Left ventricle myocardium superior (tissue), 1 donor: Measurements from ENCODE around the gene STOML2. TPM values are rescaled to one million over a fixed set of nuclear protein-coding genes. Genes with fewer than 3 reads are reported as not detected.

Source experiments
- ATAC-seq: fragments of 200-7000 bp; cut with Tn5 transposase; one replicate; pipeline ENCODE4 v1.9.1; 2020; ENCODE audit warnings: mild to moderate bottlenecking, moderate library complexity
- DNase-seq: peaks from one replicate; pipeline ENCODE4 v3.0.0-alpha.2; 2020
- intact Hi-C: fragments of 100-400 bp; cut with micrococcal nuclease; formaldehyde crosslinking; loops from one replicate; pipeline ENCODE4 v1.11.0; 2022
- total RNA-seq: library from RNA; stranded (reverse); fragmentation: NEBNext Ultra II Directional; extraction: Animal tissue kit (Norgen Biotek cat#: 25700); gene quantifications from one replicate; pipeline ENCODE4 v1.2.1, GENCODE V29; 2021
- donor health status: DM: no; HTN: yes; CAD: no; lungs with severe emphysema.

STOML2 gene
- total RNA-seq, 1 donor from 2014 or later: 150 TPM

GRCh38 chr9:35076848-35077247, 26.1 kb downstream of the STOML2 start:
- DNase-seq (no peak), ATAC-seq (no peak)
- intact Hi-C loops: no loop called here

DNA sequence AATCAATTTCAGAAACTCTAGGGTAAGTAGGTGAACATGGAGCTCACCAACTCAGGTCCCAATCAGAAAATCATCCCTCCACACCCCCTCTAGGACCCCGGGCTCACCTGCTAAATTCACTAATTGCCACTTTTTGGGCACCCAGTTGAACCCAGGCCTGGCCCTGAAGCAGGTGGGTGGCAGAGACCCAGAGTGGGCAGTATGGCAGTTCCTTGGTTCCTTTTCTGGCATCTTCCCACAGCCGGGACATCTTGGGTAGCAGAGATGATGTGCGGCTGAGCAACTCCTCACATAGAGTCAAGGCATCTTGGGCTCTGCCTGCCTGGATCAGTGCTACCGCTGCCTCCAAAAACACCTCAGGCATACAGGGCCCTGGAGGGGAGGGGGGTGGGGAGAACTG, 27.6 kb downstream of the STOML2 start:
- intact Hi-C loops: no loop called here
- ATAC-seq (no peak), DNase-seq (no peak)

DNA sequence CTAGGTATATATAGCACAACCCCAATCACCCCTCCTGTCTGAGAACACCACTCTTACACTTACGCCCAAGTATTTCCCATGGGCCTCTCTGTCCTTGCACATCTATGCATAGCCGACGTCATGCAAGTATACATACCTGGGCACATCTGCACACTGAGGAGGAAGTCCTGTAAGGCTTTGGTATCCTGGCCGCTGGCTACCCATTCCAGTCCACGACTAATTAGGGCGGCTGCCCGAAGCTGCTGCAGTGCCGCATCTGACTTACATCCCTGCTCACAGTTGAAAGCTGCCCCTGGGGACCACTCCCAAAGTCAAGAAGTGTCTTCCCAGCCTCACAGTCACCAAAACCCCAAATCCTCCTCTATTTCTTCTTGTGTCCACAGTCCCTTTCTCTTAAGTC, 28.1 kb downstream of the STOML2 start:
- intact Hi-C loops: no loop called here

DNA sequence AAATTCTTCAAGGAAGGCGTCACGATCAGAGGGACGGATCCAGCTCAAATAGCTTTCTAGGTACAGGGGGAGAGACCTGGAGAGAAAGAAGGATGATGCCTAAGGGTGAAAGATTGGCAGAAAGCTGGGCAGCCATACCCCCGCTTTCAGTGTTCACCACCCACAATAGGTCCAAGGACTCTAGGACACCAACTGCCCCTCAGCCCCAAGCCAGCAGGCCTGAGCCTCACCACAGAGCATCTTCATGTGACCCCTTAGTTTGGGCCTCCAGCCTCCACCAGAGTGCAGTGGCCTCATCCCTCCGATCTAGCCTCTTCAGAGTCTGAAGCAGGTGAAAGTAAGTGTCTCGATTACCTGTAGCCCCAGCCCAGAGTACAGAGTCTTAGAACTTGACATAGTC, 28.8 kb downstream of the STOML2 start:
- no peak for ATAC-seq
- intact Hi-C loops: no loop called here

More for the DNA sequence above, 28.1 kb downstream of the STOML2 start:
- DNase-seq (no peak), ATAC-seq (no peak)

GRCh38 chr9:35073279-35073612, 29.7 kb downstream of the STOML2 start:
- DNase-seq: no peak
- intact Hi-C loops: no loop called here
- ATAC-seq: no peak

More for the DNA sequence above, 28.8 kb downstream of the STOML2 start:
- DNase-seq: no peak

DNA sequence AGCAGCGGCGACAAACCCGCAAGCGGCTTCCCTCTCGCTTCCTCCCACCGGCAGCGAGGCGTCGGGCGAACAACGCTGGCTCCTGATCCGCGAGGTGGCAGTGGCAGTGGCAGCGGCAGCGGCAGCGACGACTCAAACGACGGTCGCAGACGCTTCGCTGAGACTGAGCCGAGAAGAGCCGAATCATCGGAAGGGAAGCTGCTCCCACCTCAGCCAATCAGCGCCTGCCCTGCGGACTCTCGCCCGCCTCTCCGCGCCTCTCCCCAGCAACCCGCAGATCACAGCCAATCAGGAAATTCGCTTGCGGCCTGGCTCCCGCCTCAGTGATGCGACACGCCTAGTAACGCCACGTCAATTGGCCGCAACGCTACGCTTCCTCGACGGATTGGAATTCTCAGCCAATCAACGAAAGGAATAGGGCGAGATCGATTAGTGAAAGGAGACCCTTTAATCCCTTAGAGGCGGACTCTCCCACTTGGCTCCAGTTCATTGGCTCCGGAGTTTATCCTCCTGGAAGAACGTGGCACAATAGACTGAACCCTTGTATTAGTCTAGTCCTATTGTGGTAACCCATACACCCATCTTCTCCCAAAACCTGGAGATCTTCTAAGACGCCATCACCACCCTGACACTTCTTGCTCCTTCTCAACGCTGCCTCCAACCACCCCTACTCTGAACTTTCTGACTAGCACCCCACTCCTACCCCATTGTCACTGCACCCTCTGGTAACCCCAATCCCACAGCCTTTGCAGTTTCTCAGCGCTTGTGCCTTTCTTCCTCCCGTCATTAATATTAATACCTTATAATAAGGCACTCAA, 30.3 kb downstream of the STOML2 start, which contains the start of gene VCP:
VCP (minus strand) TSS at position 165 of the 818 bp plus-strand sequence. CDS start 272 bp downstream, outside the sequence.
- intact Hi-C loops: no loop called here

GRCh38 chr9:35071814-35072460, 31.0 kb downstream of the STOML2 start:
- intact Hi-C loops: no loop called here
- DNase-seq (peak; percentile 92), ATAC-seq (peak; percentile 83)

More for the DNA sequence above, 30.3 kb downstream of the STOML2 start, which contains the start of gene VCP:
- DNase-seq (peak; percentile 98), ATAC-seq (peak; percentile 92)

GRCh38 chr9:35070823-35071813, 31.8 kb downstream of the STOML2 start:
- ATAC-seq (no peak), DNase-seq (no peak)
- intact Hi-C loops: no loop called here

DNA sequence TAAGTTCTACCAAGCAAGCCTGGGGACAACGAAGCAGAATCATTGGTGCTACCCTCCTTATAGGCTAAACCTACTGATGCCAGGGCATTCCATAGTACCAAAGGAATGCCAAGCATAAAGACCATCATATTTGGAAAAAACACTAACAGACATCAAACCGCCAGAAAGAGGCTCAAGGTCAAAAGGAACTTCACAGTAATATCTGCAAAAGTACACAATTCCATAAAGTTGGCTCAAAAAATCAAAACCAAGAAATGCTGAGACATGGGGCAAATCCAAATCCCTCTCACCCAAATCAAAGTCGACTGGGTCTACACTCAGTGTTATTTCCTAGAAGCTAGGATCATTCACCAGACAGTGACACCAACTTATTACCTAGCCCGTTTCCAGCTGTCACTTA, 33.9 kb downstream of the STOML2 start:
- intact Hi-C loops: no loop called here
- ATAC-seq (no peak), DNase-seq (no peak)

DNA sequence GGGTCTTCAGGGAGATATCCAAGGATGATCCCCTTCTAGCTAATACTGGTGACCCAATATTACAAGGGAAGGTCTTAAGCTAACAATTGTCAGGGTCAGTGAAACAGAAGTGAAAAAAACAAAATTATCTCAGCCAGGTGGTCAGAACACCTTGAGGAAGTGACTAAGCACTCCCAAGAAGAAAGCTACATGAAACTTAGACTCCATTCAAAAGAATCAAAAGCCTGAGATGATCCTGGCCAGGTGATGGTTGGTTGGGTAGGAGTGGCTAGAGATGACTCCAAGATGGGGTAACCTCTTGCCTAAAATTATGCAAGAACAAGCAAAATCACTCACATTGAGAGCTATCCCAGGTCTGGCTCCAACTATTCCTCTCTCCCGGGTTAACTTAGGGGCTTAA, 35.9 kb downstream of the STOML2 start:
- no peak for ATAC-seq
- DNase-seq: no peak
- intact Hi-C loops: no loop called here

GRCh38 chr9:35060548-35061207, 42.3 kb downstream of the STOML2 start:
- no peak for ATAC-seq
- no peak for DNase-seq
- intact Hi-C loops: no loop called here

- intact Hi-C loops: no loop called here
- DNase-seq (no peak), ATAC-seq (no peak)
Observed at GRCh38 chr9:35059438-35059837, 43.5 kb downstream of the STOML2 start.

DNA sequence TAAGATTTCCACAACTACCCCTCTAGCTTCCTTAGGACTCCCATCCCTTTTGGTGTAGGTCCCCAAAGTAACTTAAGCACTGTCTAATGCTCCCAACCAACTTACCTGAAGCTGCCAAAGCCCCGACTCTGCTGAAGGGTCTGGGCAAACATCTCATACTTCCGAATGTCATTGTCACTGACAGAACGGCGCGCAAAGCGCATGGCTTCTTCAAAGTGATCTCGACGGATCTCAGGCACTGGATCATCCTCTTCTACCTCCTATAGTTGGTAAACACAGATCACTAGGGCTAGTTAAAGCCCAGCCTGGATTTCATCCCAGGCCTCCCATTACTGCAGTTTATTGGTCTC, 45.7 kb downstream of the STOML2 start:
- ATAC-seq (no peak), DNase-seq (no peak)
- intact Hi-C loops: no loop called here

DNA sequence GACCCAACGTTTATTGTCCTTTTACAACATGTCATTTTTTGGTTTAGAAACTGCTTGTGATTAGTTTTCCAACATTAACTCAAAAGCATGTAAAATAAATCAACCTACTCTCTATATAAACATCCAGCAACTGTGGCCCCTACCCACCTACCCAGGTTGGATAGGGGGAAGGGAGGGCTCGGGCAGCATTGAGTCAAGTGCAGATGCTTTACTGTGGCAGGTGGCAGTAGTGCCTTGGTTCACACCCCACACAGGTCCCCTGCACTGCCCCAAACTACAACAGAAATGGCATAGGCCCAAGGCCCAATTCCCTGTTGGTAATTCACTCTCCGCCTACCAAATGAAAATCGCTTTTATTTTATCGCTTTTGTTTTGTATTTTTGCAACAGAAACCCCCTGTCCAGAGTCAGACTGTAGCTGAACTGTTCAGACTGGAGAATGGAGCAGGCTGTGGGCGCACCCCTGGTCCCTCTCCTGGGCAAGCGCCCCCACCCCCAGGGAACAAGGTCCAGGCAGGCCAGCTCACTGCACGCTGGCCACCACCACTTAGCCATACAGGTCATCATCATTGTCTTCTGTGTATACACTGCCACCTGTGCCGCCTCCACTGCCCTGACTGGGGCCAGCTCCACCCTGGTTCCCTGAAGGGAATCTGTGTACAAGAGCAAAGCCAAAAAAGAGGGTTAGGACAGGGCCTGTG, 46.2 kb downstream of the STOML2 start:
- DNase-seq (no peak), ATAC-seq (peak; percentile 23)
- intact Hi-C loops: no loop called here

- ATAC-seq (no peak), DNase-seq (no peak)
- intact Hi-C loops: no loop called here
Observed at GRCh38 chr9:35054871-35055644, 47.9 kb downstream of the STOML2 start.

DNA sequence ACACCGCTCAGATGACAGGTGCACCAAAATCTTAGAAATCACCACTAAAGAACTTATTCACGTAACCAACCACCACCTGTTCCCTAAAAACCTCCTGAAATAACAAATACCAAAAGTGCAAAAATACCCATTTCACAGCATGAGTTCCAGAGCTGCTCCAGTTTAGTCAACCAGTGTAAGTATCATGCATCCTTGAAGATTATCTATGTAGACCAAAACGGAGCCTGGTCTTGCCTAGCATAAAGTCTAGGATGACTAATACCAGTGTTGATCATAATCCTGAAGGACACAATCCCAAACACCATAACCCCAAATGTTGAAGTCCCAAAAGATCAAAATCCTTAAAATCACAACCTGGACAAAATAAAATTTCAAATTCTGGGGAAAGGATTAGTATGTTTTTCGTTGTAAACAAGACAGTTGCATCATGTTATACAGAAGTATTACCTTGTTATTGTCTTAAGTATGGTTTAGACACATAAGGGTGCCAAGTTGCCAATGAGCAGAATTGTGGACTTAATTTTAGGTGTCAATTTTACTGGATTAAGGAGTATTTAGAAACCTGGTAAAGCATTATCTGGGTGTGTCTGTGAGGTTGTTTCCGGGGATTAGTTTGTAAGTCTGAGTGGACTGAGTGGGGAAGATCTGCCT, 48.6 kb downstream of the STOML2 start:
- ATAC-seq (no peak), DNase-seq (no peak)
- intact Hi-C loops: no loop called here
